ENCODE results near the gene SLCO3A1. TPM values are rescaled to one million over a fixed set of nuclear protein-coding genes. Genes with fewer than 3 reads are reported as not detected.

The SLCO3A1 gene
- total RNA-seq, 2 experiments from 2014 or later: 29.5 to 30.4 TPM

GRCh38 chr15:91845720-91846119 is 7.8 kb upstream of the SLCO3A1 start:
- POLR2A ChIA-PET: no interaction called here
- Mint-ChIP-seq H3K27me3 (peaks cover 45% of the 10 kb centered on the region), H3K9me3 (no peaks in the 10 kb centered on the region), H3K4me3 (no peak overlapping the region), H3K4me1 (ENCODE audit: low read depth) (peaks cover 20% of the 10 kb centered on the region), H3K36me3 (ENCODE audit: low read depth) (no peaks in the 10 kb centered on the region), H3K27ac (no peak overlapping the region)
- Histone ChIP-seq H3K27me3 (ENCODE audit: control insufficient read depth in 1 of 2, insufficient read depth in 2 of 2, low read length in 2 of 2) (no peaks in the 10 kb centered on the region), H3K4me1 (ENCODE audit: insufficient read depth, low read length) (peaks cover 12% of the 10 kb centered on the region), H3K27ac (ENCODE audit: low read depth in 1 of 2, low read length in 2 of 2) (no peak overlapping the region), H3K4me3 (ENCODE audit: low read length) (no peak overlapping the region), H3K9me3 (ENCODE audit: control insufficient read depth in 1 of 2, insufficient read depth in 1 of 2, low read length in 2 of 2) (no peaks in the 10 kb centered on the region), H3K36me3 (ENCODE audit: insufficient read depth, low read length) (no peaks in the 10 kb centered on the region)
- CTCF ChIA-PET: no interaction called here
- ATAC-seq (ENCODE audit: poor library complexity) (no peak), DNase-seq (no peak)
- no peak for TF ChIP-seq CTCF (IDR thresholded peaks at IDR 0.05)
- intact Hi-C loops (cut with DNase I, micrococcal nuclease): no loop called here

- Mint-ChIP-seq H3K36me3 (ENCODE audit: low read depth) (peaks cover under 1% of the 10 kb centered on the region), H3K27me3 (peaks cover 24% of the 10 kb centered on the region), H3K9me3 (no peaks in the 10 kb centered on the region), H3K27ac (peak overlapping the region; percentile 65), H3K4me3 (peak overlapping the region; percentile 77), H3K4me1 (ENCODE audit: low read depth) (peaks cover 35% of the 10 kb centered on the region)
- CTCF ChIA-PET: interaction anchor here (1.0 to 1.9 kb wide), 5 partner anchors 9 to 143 kb away, joined by 3 to 5 read pairs (median 4); no protein-coding TSS in a partner anchor
- Histone ChIP-seq H3K4me1 (ENCODE audit: insufficient read depth, low read length) (peaks cover 34% of the 10 kb centered on the region), H3K27me3 (ENCODE audit: control insufficient read depth in 1 of 2, insufficient read depth in 2 of 2, low read length in 2 of 2) (no peaks in the 10 kb centered on the region), H3K9me3 (ENCODE audit: control insufficient read depth in 1 of 2, insufficient read depth in 1 of 2, low read length in 2 of 2) (no peaks in the 10 kb centered on the region), H3K36me3 (ENCODE audit: insufficient read depth, low read length) (no peaks in the 10 kb centered on the region), H3K4me3 (ENCODE audit: low read length) (no peak overlapping the region), H3K27ac (ENCODE audit: low read depth in 1 of 2, low read length in 2 of 2) (no peak overlapping the region)
- no peak for DNase-seq
- intact Hi-C loops (cut with DNase I, micrococcal nuclease): loop anchor here (1.0 to 2.0 kb wide), 4 partner anchors 94 to 234 kb away; no protein-coding TSS in a partner anchor
- no peak for TF ChIP-seq CTCF (IDR thresholded peaks at IDR 0.05)
- no peak for ATAC-seq (ENCODE audit: poor library complexity)
- POLR2A ChIA-PET: interaction anchor here (1.5 kb wide), 1 partner anchor 93 kb away, joined by 4 read pairs; no protein-coding TSS in a partner anchor
These were observed 4.3 kb upstream of the SLCO3A1 start for GRCh38 chr15:91849180-91849579.

- no peaks in the 10 kb centered on the region for H3K9me3 Mint-ChIP-seq
- H3K4me1 Mint-ChIP-seq (ENCODE audit: low read depth): peaks cover 41% of the 10 kb centered on the region
- Histone ChIP-seq H3K27ac (ENCODE audit: low read depth in 1 of 2, low read length in 2 of 2) (no peak overlapping the region), H3K27me3 (ENCODE audit: control insufficient read depth in 1 of 2, insufficient read depth in 2 of 2, low read length in 2 of 2) (no peaks in the 10 kb centered on the region), H3K9me3 (ENCODE audit: control insufficient read depth in 1 of 2, insufficient read depth in 1 of 2, low read length in 2 of 2) (no peaks in the 10 kb centered on the region), H3K4me3 (ENCODE audit: low read length) (no peak overlapping the region), H3K4me1 (ENCODE audit: insufficient read depth, low read length) (peaks cover 39% of the 10 kb centered on the region), H3K36me3 (ENCODE audit: insufficient read depth, low read length) (no peaks in the 10 kb centered on the region)
- peak overlapping the region; percentile 65 for H3K27ac Mint-ChIP-seq
- CTCF ChIA-PET: interaction anchor here (0.7 to 1.9 kb wide), 5 partner anchors 9 to 143 kb away, joined by 3 to 5 read pairs (median 4); no protein-coding TSS in a partner anchor
- ATAC-seq (ENCODE audit: poor library complexity): no peak
- POLR2A ChIA-PET: interaction anchor here (0.6 to 1.1 kb wide), 2 partner anchors 10 to 1310 kb away, joined by 4 to 6 read pairs; no protein-coding TSS in a partner anchor
- H3K36me3 Mint-ChIP-seq (ENCODE audit: low read depth): peaks cover 4% of the 10 kb centered on the region
- H3K4me3 Mint-ChIP-seq: peak overlapping the region; percentile 77
- H3K27me3 Mint-ChIP-seq: peaks cover 20% of the 10 kb centered on the region
- intact Hi-C loops (cut with DNase I, micrococcal nuclease): loop anchor here (1.0 to 10.0 kb wide), 6 partner anchors 93 to 917 kb away; partner anchors contain the start of gene HDDC3 (in 1 of the 2)
- peak in 4 of 14 experiments; percentile 20 to 80 (median 76) for DNase-seq
- peak; percentile 81 for TF ChIP-seq CTCF (IDR thresholded peaks at IDR 0.05)
These were observed 3.8 kb upstream of the SLCO3A1 start for GRCh38 chr15:91849749-91850161.

All from CD4-positive, alpha-beta T cell (primary cell).